ENCODE measurements around the gene NPM1.
A peak's percentile ranks its signal among the peaks of the same experiment; 100 is the strongest.
"Not testable (repeated sequence)": the region's sequence is repeated elsewhere in the genome, so short reads cannot be mapped to it uniquely, and the experiment has no call there.

NPM1 gene

GRCh38 chr5:171413153-171413910, 25.7 kb downstream of the NPM1 start:
- DNase-seq, result no peak

- not testable (repeated sequence) for DNase-seq
Measured at GRCh38 chr5:171413993-171414392, 26.3 kb downstream of the NPM1 start.

DNA sequence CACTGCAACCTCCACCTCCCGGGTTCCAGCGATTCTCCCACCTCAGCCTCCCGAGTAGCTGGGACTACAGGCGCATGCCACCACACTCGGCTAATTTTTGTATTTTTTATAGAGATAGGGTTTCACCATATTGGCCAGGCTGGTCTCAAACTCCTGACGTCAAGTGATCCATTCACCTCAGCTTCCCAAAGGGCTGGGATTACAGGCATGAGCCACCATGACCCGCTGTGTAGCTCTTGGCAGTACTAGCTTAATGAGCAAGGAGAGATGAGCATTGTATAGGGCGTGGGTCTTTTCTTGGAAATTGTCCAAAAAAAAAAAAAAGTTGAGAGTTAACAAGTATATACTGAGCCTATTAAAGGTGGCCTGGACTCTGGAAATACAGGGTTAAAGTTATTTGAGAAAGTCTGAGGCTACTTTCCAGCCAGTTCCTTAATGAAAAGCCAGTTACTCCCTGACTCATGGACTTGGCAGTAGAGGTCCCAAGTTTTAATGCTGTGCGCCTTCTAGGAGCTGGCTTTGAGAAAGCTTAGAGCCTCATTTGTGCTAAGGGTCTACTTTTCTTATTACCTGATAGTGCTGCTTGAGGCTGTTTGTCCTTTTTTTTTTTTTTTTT, 27.6 kb downstream of the NPM1 start:
- no peak for DNase-seq

DNA sequence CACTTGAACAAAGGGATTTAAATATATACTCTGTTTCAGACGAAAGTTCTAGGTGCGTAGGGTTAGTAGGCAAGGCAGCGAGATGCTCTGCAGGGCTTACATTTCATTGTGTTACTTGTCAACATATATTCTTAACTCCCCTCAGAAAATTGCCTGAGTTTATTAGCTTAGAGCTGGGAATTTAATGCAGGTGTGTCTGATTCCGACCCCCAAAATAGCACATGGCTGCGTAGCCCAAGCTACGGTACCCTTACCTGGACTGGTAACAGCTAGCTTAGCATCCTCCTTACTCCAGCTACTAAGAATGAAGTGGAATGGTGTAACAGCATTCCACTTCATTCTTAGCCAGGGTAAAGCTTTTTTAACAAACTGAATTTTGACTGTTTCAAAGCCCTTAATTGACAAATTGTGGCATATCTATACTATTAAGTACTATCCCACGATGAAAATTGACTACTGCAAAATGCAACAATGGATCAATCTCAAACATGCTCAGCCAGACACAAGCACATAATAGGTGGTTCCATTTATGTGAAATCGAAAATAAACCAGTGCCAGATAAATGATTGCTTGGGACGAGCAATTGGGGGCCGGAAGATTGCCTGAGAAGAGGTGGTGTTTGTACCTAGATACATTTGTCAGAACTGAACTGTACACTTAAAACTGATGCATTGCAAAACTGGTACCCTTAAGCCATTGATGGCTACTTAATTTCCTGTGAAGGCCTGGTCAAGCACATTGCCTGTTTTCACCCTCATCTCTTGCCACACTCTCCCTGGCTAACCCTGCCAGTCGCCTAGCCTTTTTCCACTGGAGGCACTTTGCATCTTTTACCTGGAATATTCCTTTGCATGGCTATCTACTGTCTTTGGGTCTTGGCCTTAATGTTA, 28.8 kb downstream of the NPM1 start:
- no peak for DNase-seq

DNA sequence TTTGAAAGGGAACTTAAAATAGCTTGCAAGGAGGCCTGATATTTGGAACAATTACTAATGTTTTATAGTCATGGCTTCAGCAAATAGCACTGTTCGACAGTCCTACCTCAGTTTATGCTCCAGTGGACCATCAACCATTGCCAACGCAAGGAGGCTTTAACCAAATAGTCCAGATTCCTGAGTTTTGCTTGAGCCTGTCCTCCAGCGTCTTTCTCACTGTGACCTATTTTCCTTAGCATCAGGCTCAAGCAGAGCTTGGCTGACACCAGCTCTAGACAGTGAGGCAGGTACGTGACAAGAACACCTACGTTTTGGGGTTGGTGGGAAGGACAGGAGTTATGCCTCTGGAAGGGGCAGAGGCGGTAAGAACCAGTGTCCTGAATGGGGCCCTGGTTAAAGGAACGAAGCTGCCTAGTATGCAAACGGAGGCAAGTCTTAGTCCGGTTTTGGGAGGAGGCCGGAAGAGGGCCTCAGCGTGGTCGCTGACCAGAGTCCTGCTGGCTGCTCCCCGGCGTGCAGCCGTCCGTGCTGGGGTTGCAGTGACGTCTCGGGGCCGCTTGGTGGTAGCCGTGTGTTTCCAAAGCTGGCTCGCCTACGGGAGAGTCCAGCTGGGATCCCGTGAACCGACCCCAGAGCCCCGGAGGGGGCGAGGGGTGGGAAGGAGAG, 30.8 kb downstream of the NPM1 start:
- DNase-seq, result peak in 1 of 2 experiments; percentile 48

GRCh38 chr5:171418982-171419687, 31.5 kb downstream of the NPM1 start, which contains the start of gene FGF18:
Gene FGF18, plus strand, starts transcription at chr5:171419647. Its CDS starts 553 bp downstream, at chr5:171420200.
- DNase-seq, result no peak

- no peak for DNase-seq
Measured at GRCh38 chr5:171419688-171420430, 32.2 kb downstream of the NPM1 start.

- no peak for DNase-seq
Measured at GRCh38 chr5:171420431-171421241, 33.0 kb downstream of the NPM1 start.

GRCh38 chr5:171421331-171422262, 33.9 kb downstream of the NPM1 start:
- DNase-seq, result peak in 1 of 2 experiments; percentile 3

DNA sequence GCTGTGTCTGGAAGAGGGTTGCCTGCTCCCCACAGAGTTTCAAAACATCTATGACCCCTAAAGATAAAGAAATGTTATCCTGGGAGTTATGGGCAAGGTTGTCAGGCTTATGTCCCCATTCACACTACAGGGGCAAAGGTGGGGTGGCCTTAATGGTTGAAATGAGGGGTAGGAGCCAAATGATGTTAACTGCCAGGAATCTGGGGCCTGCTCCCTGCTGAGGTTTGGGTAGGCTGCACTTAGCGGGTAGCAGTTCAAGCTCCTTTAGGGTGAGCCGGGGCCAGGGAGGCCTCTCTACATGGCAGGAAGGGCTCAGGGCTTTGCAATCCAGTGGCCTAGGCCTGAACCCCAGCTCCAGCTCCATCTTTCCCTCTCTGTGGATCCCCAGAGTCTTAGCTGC, 34.8 kb downstream of the NPM1 start:
- no peak for DNase-seq

DNA sequence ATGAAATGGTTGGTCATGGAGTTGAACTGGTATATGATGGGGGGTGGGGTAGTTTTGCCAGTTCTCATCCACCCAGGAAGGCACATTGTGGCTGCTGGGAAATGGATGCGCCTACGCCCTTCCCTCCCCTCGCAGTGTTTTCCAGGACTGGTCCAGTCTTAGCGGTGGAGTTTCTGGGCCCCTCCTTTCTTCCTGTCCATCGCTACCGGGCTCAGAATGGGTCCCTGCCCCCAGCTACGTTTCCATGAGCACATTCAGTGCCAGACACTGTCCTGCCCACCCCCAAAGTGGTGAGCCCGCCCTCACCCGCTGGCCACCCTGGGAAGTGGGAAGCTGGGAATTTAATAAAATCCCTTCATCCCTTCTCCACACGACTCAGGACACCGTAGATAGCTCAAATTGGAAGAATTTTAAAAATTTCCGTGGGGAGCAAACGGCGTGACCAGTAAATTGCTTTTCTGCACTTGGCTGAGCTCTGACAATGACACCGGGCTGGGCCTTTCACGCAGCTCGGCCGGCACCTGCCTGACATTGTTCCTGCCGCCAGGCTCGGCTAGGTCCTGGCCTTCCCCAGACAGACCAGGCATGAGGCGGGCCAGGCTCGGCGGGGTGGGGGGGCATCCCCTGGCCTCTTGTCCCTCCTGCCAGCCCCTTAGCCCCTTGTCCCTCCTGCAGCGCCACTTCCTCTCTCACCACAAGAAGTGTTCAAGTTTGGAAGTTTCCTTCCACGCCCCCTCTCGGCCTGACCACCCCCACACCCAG, 35.4 kb downstream of the NPM1 start:
- no peak for DNase-seq

DNA sequence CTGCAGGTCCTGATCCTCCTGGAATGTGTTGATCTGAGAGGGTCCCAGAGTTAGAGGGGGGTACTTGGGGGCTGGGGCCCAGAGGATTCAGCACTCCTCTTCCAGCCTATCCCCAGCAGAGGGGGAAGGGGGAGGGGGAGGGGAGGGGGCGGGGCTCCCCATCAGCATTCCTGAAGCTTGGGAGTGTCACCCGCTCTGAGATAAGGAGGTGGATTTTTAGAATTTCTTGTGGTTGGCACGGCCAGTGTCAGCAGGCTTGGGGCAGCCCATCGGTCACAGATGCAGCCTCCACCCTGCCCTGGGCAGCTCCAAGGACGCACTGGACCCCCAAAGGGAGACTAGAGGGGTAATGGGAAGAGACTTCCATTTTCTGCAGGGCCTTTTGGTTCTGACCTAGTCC, 37.1 kb downstream of the NPM1 start:
- DNase-seq, result no peak

DNA sequence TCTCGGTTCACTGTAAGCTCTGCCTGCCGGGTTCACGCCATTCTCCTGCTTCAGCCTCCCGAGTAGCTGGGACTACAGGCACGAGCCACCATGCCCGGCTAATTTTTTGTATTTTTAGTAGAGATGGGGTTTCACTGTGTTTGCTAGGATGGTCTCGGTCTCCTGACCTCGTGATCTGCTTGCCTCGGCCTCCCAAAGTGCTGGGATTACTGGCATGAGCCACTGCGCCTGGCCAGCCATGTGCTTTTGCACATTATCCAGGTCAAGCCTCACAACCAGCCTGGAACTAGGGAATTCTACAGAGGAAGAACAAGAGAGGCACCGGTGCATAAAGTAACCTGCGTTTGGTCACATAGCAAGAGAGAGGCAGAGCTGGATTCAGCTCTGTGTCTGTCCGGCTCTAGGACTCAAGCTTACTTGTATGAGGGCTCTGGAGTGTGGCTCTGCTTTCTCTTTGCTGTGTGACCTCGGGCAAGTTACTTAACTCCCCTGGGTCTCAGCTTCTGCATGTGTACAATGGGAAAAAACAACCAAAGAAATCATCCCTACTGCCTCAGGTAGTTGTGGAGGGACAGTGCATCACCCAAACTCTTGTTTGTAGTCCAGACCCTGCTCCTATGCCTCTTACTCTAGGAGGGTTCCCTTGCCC, 38.1 kb downstream of the NPM1 start:
- DNase-seq, result no peak

- no peak for DNase-seq
Measured at GRCh38 chr5:171426266-171426665, 38.6 kb downstream of the NPM1 start.

GRCh38 chr5:171426680-171427079, 39.0 kb downstream of the NPM1 start:
- no peak for DNase-seq

- no peak for DNase-seq
Measured at GRCh38 chr5:171427318-171428167, 39.9 kb downstream of the NPM1 start.

- no peak for DNase-seq
Measured at GRCh38 chr5:171428168-171428696, 40.6 kb downstream of the NPM1 start.

All from SHP77 (cell line).